Ovary (tissue), 9 donors: Measurements from ENCODE around the gene MGAT5B. TPM values are rescaled to one million over a fixed set of nuclear protein-coding genes. Genes with fewer than 3 reads are reported as not detected.

ENCODE experiments used
- DNase-seq, 5 donors: peaks; one replicate each; pipeline ENCODE4 v3.0.0-alpha.2; 2019 to 2020
- H3K27ac ChIP-seq, 2 donors: fragments of 200-600 bp; one replicate each; pipeline versions ENCODE4 v1.5.1 to v1.8.0; 2019 to 2022
- H3K27me3 ChIP-seq: fragments of 200-600 bp; one replicate; pipeline ENCODE4 v1.8.0; 2022
- H3K36me3 ChIP-seq: fragments of 200-600 bp; sonication (generic); one replicate; pipeline ENCODE4 v1.5.1; 2019
- H3K4me1 ChIP-seq: one replicate; pipeline ENCODE4 v1.8.1; 2013; ENCODE audit warnings: mild to moderate bottlenecking, moderate library complexity; ENCODE audit not compliant: insufficient read depth
- H3K4me3 ChIP-seq: fragments of 200-600 bp; sonication (generic); one replicate; pipeline ENCODE4 v1.5.1; 2017
- H3K9me3 ChIP-seq, 2 donors: fragments of 200-600 bp in 1 of 2; sonication (generic) in 1 of 2; one replicate each; pipeline versions ENCODE4 v1.5.1 to v1.8.1; 2013 to 2019; ENCODE audit warnings: mild to moderate bottlenecking in 1 of 2, moderate library complexity in 1 of 2
- EP300 ChIP-seq: sonication (generic); formaldehyde crosslinking; IDR thresholded peaks from one replicate; pipeline ENCODE4 v1.6.1; 2017; ENCODE audit warnings: antibody characterized with exemption
- POLR2A ChIP-seq: fragments of 450-650 bp; IDR thresholded peaks from one replicate; pipeline ENCODE4 v1.6.1; 2017; ENCODE audit warnings: antibody characterized with exemption, mild to moderate bottlenecking, moderate library complexity
- WGBS, 3 donors: extraction: QIAGEN DNeasy Blood & Tissue Kit in 1 of 3; methylation state at CpG; one replicate each; pipeline versions ENCODE4 v1.1.5 to v1.1.7; 2013 to 2017; 5-methylcytosine and 5-hydroxymethylcytosine counted together
- intact Hi-C, 4 donors: fragments of 100-400 bp; cut with DNase I; formaldehyde crosslinking; loops; one replicate each; pipeline versions ENCODE4 v1.11.0 to v1.15.1; 2022 to 2023
- polyA plus RNA-seq, 2 donors: library from polyadenylated mRNA; stranded (reverse); fragments of 200-250 nt in 1 of 2; fragments of 350-450 nt in 1 of 2; fragmentation: Illumina TruSeq in 1 of 2; extraction: RNeasy Lipid Tissue Mini Kit (QIAGEN cat#74804) in 1 of 2; gene quantifications; one replicate each; pipeline ENCODE4 v1.2.3, GENCODE V29; 2013 to 2014
- total RNA-seq, 7 donors: library from RNA; depleted of rRNA in 2 of 7; stranded (reverse); fragments of >200 nt in 2 of 7; fragmentation: NEBNext Ultra II Directional in 3 of 7; extraction: Animal tissue kit (Norgen Biotek cat#: 25700) in 3 of 7; gene quantifications; one replicate each; pipeline versions ENCODE4 v1.1.0 to v1.2.4, GENCODE V29; 2016 to 2023
- TF ChIP-seq, protein P1 (sequence below), 3 donors: fragments of 450-650 bp in 2 of 3; fragments of 200-600 bp in 1 of 3; IDR thresholded peaks; one replicate each; pipeline versions ENCODE4 v1.5.1 to v1.8.0; 2016 to 2022; ENCODE audit warnings: antibody characterized with exemption in 3 of 3, mild to moderate bottlenecking in 1 of 3
- donor health status: DM: no; HTN: no; CAD: no; lungs with moderate emphysema.
- donor health status: DM: no; HTN: no; CAD: no.
- donor health status: Bipolar disorder and iron deficiency.
- donor health status: DM: yes; HTN: yes; CAD: no.
- donor health status: DM: no; HTN: no; CAD: no.
- donor health status: DM: yes; HTN: yes; CAD: no.

MGAT5B gene
- total and polyA plus RNA-seq, 9 donors = 0.23 to 3.6 (median 0.77) TPM; not detected in 1

- intact Hi-C loops = no loop called here
- no peaks in the 10 kb centered on the region for H3K36me3 ChIP-seq
- no peak for DNase-seq
- TF ChIP-seq, protein P1, sequence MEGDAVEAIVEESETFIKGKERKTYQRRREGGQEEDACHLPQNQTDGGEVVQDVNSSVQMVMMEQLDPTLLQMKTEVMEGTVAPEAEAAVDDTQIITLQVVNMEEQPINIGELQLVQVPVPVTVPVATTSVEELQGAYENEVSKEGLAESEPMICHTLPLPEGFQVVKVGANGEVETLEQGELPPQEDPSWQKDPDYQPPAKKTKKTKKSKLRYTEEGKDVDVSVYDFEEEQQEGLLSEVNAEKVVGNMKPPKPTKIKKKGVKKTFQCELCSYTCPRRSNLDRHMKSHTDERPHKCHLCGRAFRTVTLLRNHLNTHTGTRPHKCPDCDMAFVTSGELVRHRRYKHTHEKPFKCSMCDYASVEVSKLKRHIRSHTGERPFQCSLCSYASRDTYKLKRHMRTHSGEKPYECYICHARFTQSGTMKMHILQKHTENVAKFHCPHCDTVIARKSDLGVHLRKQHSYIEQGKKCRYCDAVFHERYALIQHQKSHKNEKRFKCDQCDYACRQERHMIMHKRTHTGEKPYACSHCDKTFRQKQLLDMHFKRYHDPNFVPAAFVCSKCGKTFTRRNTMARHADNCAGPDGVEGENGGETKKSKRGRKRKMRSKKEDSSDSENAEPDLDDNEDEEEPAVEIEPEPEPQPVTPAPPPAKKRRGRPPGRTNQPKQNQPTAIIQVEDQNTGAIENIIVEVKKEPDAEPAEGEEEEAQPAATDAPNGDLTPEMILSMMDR (IDR thresholded peaks at IDR 0.05) = no peak
- no peak for TF ChIP-seq POLR2A
- no peak for TF ChIP-seq EP300
- no peaks in the 10 kb centered on the region for H3K4me1 ChIP-seq
- no peaks in the 10 kb centered on the region for H3K9me3 ChIP-seq
- H3K27me3 ChIP-seq = no peaks in the 10 kb centered on the region
- H3K4me3 ChIP-seq = no peak overlapping the region
- WGBS, 3 donors = 77 to 81% (median 78%) methylated on average over 6 of the region's 6 CpGs
- no peak overlapping the region for H3K27ac ChIP-seq
Measured at GRCh38 chr17:76887802-76888201, 19.6 kb downstream of the MGAT5B start.

DNA sequence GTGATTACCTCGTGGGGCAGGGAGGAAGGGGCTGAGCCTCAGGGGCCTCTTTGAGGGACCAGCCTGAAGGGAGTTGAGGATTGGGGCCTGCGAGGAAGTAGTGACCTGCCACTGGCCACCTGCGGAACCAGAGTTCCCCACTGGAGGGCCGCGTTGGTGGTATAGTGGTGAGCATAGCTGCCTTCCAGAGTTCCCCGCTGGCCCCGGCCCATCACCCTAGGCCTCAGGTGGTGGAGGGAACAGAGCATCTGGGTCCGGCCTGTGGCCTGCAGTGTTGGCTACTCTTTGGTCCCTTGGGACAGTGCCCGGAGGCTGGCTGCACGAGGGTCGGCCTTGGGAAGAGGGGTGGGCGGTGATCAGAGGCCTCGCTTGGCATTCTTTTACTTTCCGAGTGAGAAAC, 20.5 kb downstream of the MGAT5B start:
- no peaks in the 10 kb centered on the region for H3K9me3 ChIP-seq
- H3K4me3 ChIP-seq = no peak overlapping the region
- H3K36me3 ChIP-seq = no peaks in the 10 kb centered on the region
- DNase-seq = no peak
- intact Hi-C loops = no loop called here
- WGBS, 3 donors = 51 to 61% (median 59%) methylated on average over 14 of the region's 14 CpGs
- no peak overlapping the region for H3K27ac ChIP-seq
- no peaks in the 10 kb centered on the region for H3K27me3 ChIP-seq
- H3K4me1 ChIP-seq = no peaks in the 10 kb centered on the region
- TF ChIP-seq, protein P1 (IDR thresholded peaks at IDR 0.05) = no peak
- TF ChIP-seq POLR2A (no peak), EP300 (no peak)

- WGBS, 3 donors = 74 to 80% (median 78%) methylated on average over 5 of the region's 5 CpGs
- intact Hi-C loops = no loop called here
- TF ChIP-seq EP300 = no peak
- no peak for TF ChIP-seq POLR2A
- TF ChIP-seq, protein P1 (IDR thresholded peaks at IDR 0.05) = no peak
- no peak overlapping the region for H3K4me3 ChIP-seq
- H3K27me3 ChIP-seq = no peaks in the 10 kb centered on the region
- no peaks in the 10 kb centered on the region for H3K9me3 ChIP-seq
- no peak overlapping the region for H3K27ac ChIP-seq
- H3K36me3 ChIP-seq = no peaks in the 10 kb centered on the region
- DNase-seq = no peak
- H3K4me1 ChIP-seq = no peaks in the 10 kb centered on the region
Measured at GRCh38 chr17:76889323-76889722, 21.1 kb downstream of the MGAT5B start.

DNA sequence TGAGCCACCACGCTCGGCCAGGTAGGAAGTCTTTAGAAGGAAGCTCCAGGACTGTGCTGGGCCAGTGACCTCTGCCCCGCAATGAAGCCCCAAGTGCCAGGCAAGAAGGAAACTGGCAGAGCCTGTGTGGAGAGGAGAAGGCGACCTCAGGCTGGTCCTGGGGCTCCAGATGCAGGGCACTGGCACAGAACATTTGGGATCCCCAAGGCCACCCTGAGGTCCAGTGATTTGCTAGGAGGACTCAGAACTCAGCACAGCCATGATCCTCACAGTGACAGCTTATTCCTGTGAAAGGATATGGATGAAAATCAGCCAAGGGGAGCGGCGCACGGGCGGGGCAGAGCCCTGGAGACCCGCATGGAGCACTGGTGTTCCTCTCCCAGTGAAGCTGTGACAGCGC, 24.1 kb downstream of the MGAT5B start:
- H3K27me3 ChIP-seq = no peaks in the 10 kb centered on the region
- no peak overlapping the region for H3K27ac ChIP-seq
- H3K4me1 ChIP-seq = no peaks in the 10 kb centered on the region
- intact Hi-C loops = no loop called here
- no peak for DNase-seq
- WGBS, 3 donors = 87 to 93% (median 90%) methylated on average over 10 of the region's 10 CpGs
- no peaks in the 10 kb centered on the region for H3K36me3 ChIP-seq
- H3K9me3 ChIP-seq = no peaks in the 10 kb centered on the region
- TF ChIP-seq EP300 = no peak
- TF ChIP-seq POLR2A = no peak
- TF ChIP-seq, protein P1 (IDR thresholded peaks at IDR 0.05) = no peak
- no peak overlapping the region for H3K4me3 ChIP-seq
